OCI-LY3 (cell line): Measurements from ENCODE around the gene MPL.
"Not testable (repeated sequence)": the region's sequence is repeated elsewhere in the genome, so short reads cannot be mapped to it uniquely, and the experiment has no call there.

Experiments
- H2AFZ ChIP-seq: fragments of 200-600, 300-600 bp; shearing (Covaris generic); 2 replicates; pipeline ENCODE4 v1.6.0; 2014; ENCODE audit warnings: antibody characterized with exemption, low read depth, low read length
- H3K27ac ChIP-seq: fragments of 200-600, 300-600 bp; sonication (generic); 2 replicates; pipeline ENCODE4 v1.5.1; 2014; ENCODE audit warnings: mild to moderate bottlenecking, low read length, moderate library complexity, mixed read lengths
- H3K27me3 ChIP-seq: fragments of 200-600, 300-600 bp; sonication (generic); 2 replicates; pipeline ENCODE4 v1.6.1; 2014; ENCODE audit warnings: low read depth, low read length, mixed read lengths
- H3K36me3 ChIP-seq: fragments of 200-600, 300-600 bp; sonication (generic); replicated peaks from 2 replicates; pipeline ENCODE3; 2014; ENCODE audit warnings: low read depth, low read length, mixed read lengths
- H3K4me1 ChIP-seq: fragments of 300-600, 200-600 bp; sonication (generic); 2 replicates; pipeline ENCODE4 v1.6.1; 2014; ENCODE audit warnings: low read length, mixed read lengths
- H3K4me2 ChIP-seq: fragments of 200-600, 300-600 bp; sonication (generic); 2 replicates; pipeline ENCODE4 v1.6.1; 2014; ENCODE audit warnings: low read length, mixed read lengths
- H3K4me3 ChIP-seq: fragments of 300-600, 200-600 bp; sonication (generic); 2 replicates; pipeline ENCODE4 v1.5.1; 2014; ENCODE audit warnings: antibody characterized with exemption, mild to moderate bottlenecking, low read length, moderate library complexity
- H3K79me2 ChIP-seq: fragments of 300-600, 200-600 bp; shearing (Covaris generic); 2 replicates; pipeline ENCODE4 v1.6.1; 2014; ENCODE audit warnings: mild to moderate bottlenecking, low read length, mixed read lengths
- H3K9ac ChIP-seq: fragments of 300-600, 200-600 bp; shearing (Covaris generic); 2 replicates; pipeline ENCODE4 v1.6.0; 2014; ENCODE audit warnings: mild to moderate bottlenecking, low read length, moderate library complexity
- H3K9me3 ChIP-seq: fragments of 200-600, 300-600 bp; shearing (Covaris generic); 2 replicates; pipeline ENCODE4 v1.6.1; 2014; ENCODE audit warnings: low read length, mixed read lengths; ENCODE audit not compliant: insufficient read depth
- H4K20me1 ChIP-seq: fragments of 200-600, 300-600 bp; sonication (generic); 2 replicates; pipeline ENCODE4 v1.6.1; 2016; ENCODE audit warnings: low read length, mixed read lengths; ENCODE audit not compliant: insufficient read depth
- CTCF ChIP-seq: fragments of 200-600, 300-600 bp; sonication (generic); IDR thresholded peaks from 2 replicates; pipeline ENCODE4 v1.5.1; 2014; ENCODE audit warnings: antibody characterized with exemption, low read length, low read depth
- EZH2phosphoT487 ChIP-seq: fragments of 200-600 bp; shearing (Covaris generic); IDR thresholded peaks from 2 replicates; pipeline ENCODE4 v1.6.1; 2018; ENCODE audit warnings: antibody characterized with exemption, mixed run types, low read depth

The MPL gene

GRCh38 chr1:43398227-43398626 lies 60.6 kb downstream of the MPL start:
- Histone ChIP-seq H3K27me3 (no peaks in the 10 kb centered on the region), H4K20me1 (no peaks in the 10 kb centered on the region), H3K4me2 (no peak overlapping the region), H3K27ac (no peak overlapping the region), H3K36me3 (no peaks in the 10 kb centered on the region), H3K4me1 (no peaks in the 10 kb centered on the region), H3K4me3 (no peak overlapping the region), H3K79me2 (no peaks in the 10 kb centered on the region), H2AFZ (no peak overlapping the region), H3K9me3 (no peaks in the 10 kb centered on the region), H3K9ac (no peak overlapping the region)
- no peak for TF ChIP-seq EZH2phosphoT487

GRCh38 chr1:43400441-43400840 lies 62.8 kb downstream of the MPL start:
- H4K20me1 ChIP-seq, H3K27me3 ChIP-seq, H2AFZ ChIP-seq, H3K36me3 ChIP-seq, H3K27ac ChIP-seq, H3K79me2 ChIP-seq, H3K9me3 ChIP-seq, H3K4me3 ChIP-seq, H3K9ac ChIP-seq, H3K4me1 ChIP-seq, H3K4me2 ChIP-seq: not testable (repeated sequence)

GRCh38 chr1:43402089-43402865 lies 64.7 kb downstream of the MPL start:
- Histone ChIP-seq H3K27ac (no peak overlapping the region), H2AFZ (no peak overlapping the region), H4K20me1 (no peaks in the 10 kb centered on the region), H3K27me3 (no peaks in the 10 kb centered on the region), H3K9ac (no peak overlapping the region), H3K36me3 (peaks cover 3% of the 10 kb centered on the region), H3K79me2 (no peaks in the 10 kb centered on the region), H3K4me1 (no peaks in the 10 kb centered on the region), H3K4me2 (no peak overlapping the region), H3K4me3 (no peak overlapping the region), H3K9me3 (no peaks in the 10 kb centered on the region)
- TF ChIP-seq EZH2phosphoT487 (no peak), CTCF (no peak)
